Tibial artery (tissue), 4 donors: Measurements from ENCODE around the gene SLC12A8.

ENCODE experiments used
- DNase-seq, 2 donors: peaks; one replicate each; pipeline ENCODE4 v3.0.0-alpha.2; 2019
- H3K27ac ChIP-seq, 2 donors: fragments of 200-600 bp; sonication (generic) in 1 of 2; 1 replicate in 1 of 2; 2 replicates in 1 of 2; pipeline ENCODE4 v1.5.1; 2018 to 2019; ENCODE audit warnings: mild to moderate bottlenecking in 1 of 2
- H3K27me3 ChIP-seq, 2 donors: fragments of 200-600 bp; sonication (generic) in 1 of 2; one replicate each; pipeline versions ENCODE4 v1.5.1 to v1.6.0; 2016 to 2019
- H3K36me3 ChIP-seq, 3 donors: fragments of 200-600 bp; sonication (generic) in 2 of 3; one replicate each; pipeline ENCODE4 v1.5.1; 2016 to 2019; ENCODE audit warnings: mild to moderate bottlenecking in 2 of 3
- H3K4me1 ChIP-seq, 4 donors: fragments of 200-600 bp; sonication (generic) in 2 of 4; 1 replicate in 3 of 4; 2 replicates in 1 of 4; pipeline ENCODE4 v1.5.1; 2016 to 2019
- H3K4me3 ChIP-seq, 2 donors: fragments of 200-600 bp; sonication (generic) in 1 of 2; 1 replicate in 1 of 2; 2 replicates in 1 of 2; pipeline ENCODE4 v1.5.1; 2018 to 2019; ENCODE audit warnings: mild to moderate bottlenecking in 2 of 2
- H3K9me3 ChIP-seq, 3 donors: fragments of 200-600 bp; sonication (generic) in 1 of 3; one replicate each; pipeline ENCODE4 v1.5.1; 2016 to 2019
- CTCF ChIP-seq, 2 experiments: fragments of 200-600 bp in 1 of 2; fragments of 450-650 bp in 1 of 2; IDR thresholded peaks; one replicate each; pipeline ENCODE4 v1.5.1; 2017 to 2019; ENCODE audit warnings: antibody characterized with exemption in 2 of 2, mild to moderate bottlenecking in 1 of 2, moderate library complexity in 1 of 2
- intact Hi-C: fragments of 100-400 bp; cut with DNase I; formaldehyde crosslinking; loops from one replicate; pipeline ENCODE4 v1.15.0; 2023; ENCODE audit warnings: low total_unique reads

Gene SLC12A8

GRCh38 chr3:125211523-125212090 lies 941 bp downstream of the SLC12A8 start:
- Histone ChIP-seq H3K9me3 (no peaks in the 10 kb centered on the region), H3K4me3 (peak overlapping the region in 1 of 2 donors; percentile 57), H3K27me3 (peaks cover 6 to 43% of the 10 kb centered on the region in 2 donors), H3K27ac (no peak overlapping the region), H3K36me3 (no peaks in the 10 kb centered on the region), H3K4me1 (peaks cover 0 to 17% (median 15%) of the 10 kb centered on the region in 4 donors)
- no peak for TF ChIP-seq CTCF (IDR thresholded peaks at IDR 0.05)
- intact Hi-C loops: no loop called here
- no peak for DNase-seq

GRCh38 chr3:125207949-125208568 lies 4.5 kb downstream of the SLC12A8 start:
- no peaks in the 10 kb centered on the region for H3K36me3 ChIP-seq
- no peak for TF ChIP-seq CTCF (IDR thresholded peaks at IDR 0.05)
- no peak overlapping the region for H3K4me3 ChIP-seq
- intact Hi-C loops: no loop called here
- H3K27me3 ChIP-seq: peaks cover 6 to 24% of the 10 kb centered on the region in 2 donors
- no peak for DNase-seq
- no peak overlapping the region for H3K27ac ChIP-seq
- peaks cover 0 to 15% (median 14%) of the 10 kb centered on the region in 4 donors for H3K4me1 ChIP-seq
- H3K9me3 ChIP-seq: no peaks in the 10 kb centered on the region

- H3K9me3 ChIP-seq: no peaks in the 10 kb centered on the region
- DNase-seq: no peak
Measured at GRCh38 chr3:125207507-125207906, 5.0 kb downstream of the SLC12A8 start.

GRCh38 chr3:125206934-125207333 lies 5.6 kb downstream of the SLC12A8 start:
- Histone ChIP-seq H3K4me1 (peaks cover 0 to 4% (median 2%) of the 10 kb centered on the region in 4 donors), H3K36me3 (no peaks in the 10 kb centered on the region), H3K9me3 (no peaks in the 10 kb centered on the region), H3K4me3 (no peak overlapping the region), H3K27ac (no peak overlapping the region), H3K27me3 (peaks cover 0 to 13% of the 10 kb centered on the region in 2 donors)
- no peak for TF ChIP-seq CTCF (IDR thresholded peaks at IDR 0.05)
- no peak for DNase-seq
- intact Hi-C loops: no loop called here

More at GRCh38 chr3:125207507-125207906, 5.0 kb downstream of the SLC12A8 start:
- peaks cover under 1 to 19% of the 10 kb centered on the region in 2 donors for H3K27me3 ChIP-seq
- no peak overlapping the region for H3K27ac ChIP-seq
- H3K36me3 ChIP-seq: no peaks in the 10 kb centered on the region
- TF ChIP-seq CTCF (IDR thresholded peaks at IDR 0.05): no peak
- H3K4me3 ChIP-seq: no peak overlapping the region
- H3K4me1 ChIP-seq: peaks cover 0 to 10% (median 8%) of the 10 kb centered on the region in 4 donors
- intact Hi-C loops: no loop called here

- Histone ChIP-seq H3K9me3 (no peaks in the 10 kb centered on the region), H3K27ac (no peak overlapping the region), H3K4me1 (no peaks in the 10 kb centered on the region), H3K36me3 (no peaks in the 10 kb centered on the region), H3K4me3 (no peak overlapping the region), H3K27me3 (peaks cover 0 to under 1% of the 10 kb centered on the region in 2 donors)
- TF ChIP-seq CTCF (IDR thresholded peaks at IDR 0.05): no peak
- DNase-seq: no peak
- intact Hi-C loops: no loop called here
Measured at GRCh38 chr3:125203731-125204130, 8.8 kb downstream of the SLC12A8 start.
